GM21723 (cell line): ENCODE data around the gene HPGD.

Experiments
- ATAC-seq: cut with Tn5 transposase; IDR thresholded peaks from one replicate; pipeline ENCODE4 v1.9.1; 2021; ENCODE audit warnings: mild to moderate bottlenecking, moderate library complexity; ENCODE audit not compliant: unreplicated experiment

Gene HPGD

GRCh38 chr4:174479140-174479539 is 43.1 kb downstream of the HPGD start:
- ATAC-seq = no peak

- ATAC-seq = no peak
Observed at GRCh38 chr4:174475528-174475927, 46.8 kb downstream of the HPGD start.

GRCh38 chr4:174474457-174475075 is 47.7 kb downstream of the HPGD start:
- no peak for ATAC-seq

GRCh38 chr4:174467107-174467506 is 55.2 kb downstream of the HPGD start:
- no peak for ATAC-seq

GRCh38 chr4:174464949-174465348 is 57.3 kb downstream of the HPGD start:
- ATAC-seq = no peak

- ATAC-seq = no peak
Observed at GRCh38 chr4:174461466-174462106, 60.7 kb downstream of the HPGD start.

GRCh38 chr4:174460684-174461083 is 61.6 kb downstream of the HPGD start:
- no peak for ATAC-seq

- ATAC-seq = no peak
Observed at GRCh38 chr4:174457468-174457867, 64.8 kb downstream of the HPGD start.

- ATAC-seq = no peak
Observed at GRCh38 chr4:174454815-174455473, 67.3 kb downstream of the HPGD start.

GRCh38 chr4:174451718-174452296 is 70.5 kb downstream of the HPGD start:
- no peak for ATAC-seq

GRCh38 chr4:174450786-174451125 is 71.5 kb downstream of the HPGD start:
- no peak for ATAC-seq

- ATAC-seq = no peak
Observed at GRCh38 chr4:174449944-174450785, 72.1 kb downstream of the HPGD start.

- no peak for ATAC-seq
Observed at GRCh38 chr4:174449152-174449551, 73.1 kb downstream of the HPGD start.

- ATAC-seq = no peak
Observed at GRCh38 chr4:174444390-174444789, 77.9 kb downstream of the HPGD start.
